ENCODE results near the gene FIP1L1.

FIP1L1 gene

DNA sequence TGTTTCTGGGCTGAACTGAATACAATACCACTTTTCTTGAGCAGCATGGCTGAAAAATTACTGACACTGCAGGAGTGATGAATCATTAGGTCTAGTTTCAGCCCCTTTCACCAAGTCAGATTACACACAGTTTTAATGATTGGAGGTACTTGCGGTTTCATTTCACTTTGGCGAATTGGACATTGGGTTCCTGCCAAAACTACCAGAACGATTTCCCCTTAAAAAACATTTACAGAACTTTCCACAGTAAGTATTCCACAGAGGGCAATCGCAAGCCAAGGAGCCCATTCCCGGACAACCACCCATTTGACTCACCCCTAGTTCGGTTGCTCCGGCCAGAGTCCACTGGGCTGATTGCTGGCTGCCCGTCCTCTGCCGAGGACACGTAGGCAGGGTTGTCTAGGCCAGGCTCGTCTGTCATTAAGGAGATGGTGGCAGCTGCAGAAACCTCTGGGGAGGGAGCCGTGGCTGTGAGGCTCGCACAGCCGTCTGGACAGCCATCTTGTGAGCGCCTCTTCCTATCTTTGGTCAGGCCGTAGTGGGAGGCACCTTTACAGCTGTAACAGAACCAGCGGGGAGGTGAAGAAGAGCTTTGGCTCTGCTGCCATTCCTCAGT, 130.3 kb downstream of the FIP1L1 start:
- Histone ChIP-seq H3K27ac (ENCODE audit: low read depth, low read length) (no peak overlapping the region), H3K9me2 (replicated peaks; ENCODE audit: insufficient read depth, low read length) (no peaks in the 10 kb centered on the region), H3K9me3 (ENCODE audit: insufficient read depth, low read length) (no peaks in the 10 kb centered on the region), H2AFZ (ENCODE audit: low read depth, low read length, severe bottlenecking) (no peak overlapping the region), H3K27me3 (ENCODE audit: low read length) (no peaks in the 10 kb centered on the region), H3F3A (ENCODE audit: insufficient read depth) (no peaks in the 10 kb centered on the region), H4K20me1 (ENCODE audit: low read depth, low read length) (no peaks in the 10 kb centered on the region), H3K79me2 (ENCODE audit: insufficient read depth, low read length) (no peaks in the 10 kb centered on the region), H3K9ac (ENCODE audit: low read length) (no peak overlapping the region), H3K36me3 (ENCODE audit: low read length) (no peaks in the 10 kb centered on the region), H3K4me2 (ENCODE audit: low read depth, low read length, poor library complexity, severe bottlenecking) (no peak overlapping the region), H3K4me3 (ENCODE audit: insufficient read depth, low read length, poor library complexity, severe bottlenecking) (no peak overlapping the region)
- no peak for TF ChIP-seq EZH2phosphoT487 (conservative IDR thresholded peaks at IDR 0.05; ENCODE audit: low read length)
- TF ChIP-seq, protein P1, sequence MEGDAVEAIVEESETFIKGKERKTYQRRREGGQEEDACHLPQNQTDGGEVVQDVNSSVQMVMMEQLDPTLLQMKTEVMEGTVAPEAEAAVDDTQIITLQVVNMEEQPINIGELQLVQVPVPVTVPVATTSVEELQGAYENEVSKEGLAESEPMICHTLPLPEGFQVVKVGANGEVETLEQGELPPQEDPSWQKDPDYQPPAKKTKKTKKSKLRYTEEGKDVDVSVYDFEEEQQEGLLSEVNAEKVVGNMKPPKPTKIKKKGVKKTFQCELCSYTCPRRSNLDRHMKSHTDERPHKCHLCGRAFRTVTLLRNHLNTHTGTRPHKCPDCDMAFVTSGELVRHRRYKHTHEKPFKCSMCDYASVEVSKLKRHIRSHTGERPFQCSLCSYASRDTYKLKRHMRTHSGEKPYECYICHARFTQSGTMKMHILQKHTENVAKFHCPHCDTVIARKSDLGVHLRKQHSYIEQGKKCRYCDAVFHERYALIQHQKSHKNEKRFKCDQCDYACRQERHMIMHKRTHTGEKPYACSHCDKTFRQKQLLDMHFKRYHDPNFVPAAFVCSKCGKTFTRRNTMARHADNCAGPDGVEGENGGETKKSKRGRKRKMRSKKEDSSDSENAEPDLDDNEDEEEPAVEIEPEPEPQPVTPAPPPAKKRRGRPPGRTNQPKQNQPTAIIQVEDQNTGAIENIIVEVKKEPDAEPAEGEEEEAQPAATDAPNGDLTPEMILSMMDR (IDR thresholded peaks at IDR 0.05; ENCODE audit: insufficient read depth, low read length, poor library complexity, severe bottlenecking), result no peak

DNA sequence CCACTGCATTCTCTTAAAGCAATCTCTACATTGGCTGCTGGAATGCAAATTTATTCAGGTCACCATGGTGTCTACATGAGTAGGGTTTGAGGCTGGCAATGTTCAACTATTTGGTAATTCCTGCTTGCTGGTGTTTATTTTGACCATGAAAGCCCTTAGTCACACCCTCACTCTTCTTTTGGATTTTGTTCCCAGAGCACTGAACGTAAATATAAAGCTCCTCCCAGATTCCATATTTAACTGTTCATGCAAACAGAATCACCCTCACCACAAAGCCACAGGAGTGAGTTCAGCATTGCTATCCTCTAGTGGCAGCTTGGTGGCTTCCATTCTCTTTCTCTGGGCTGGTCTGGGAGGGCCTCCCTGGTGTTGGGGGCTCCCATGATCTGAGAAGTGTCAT, 131.0 kb downstream of the FIP1L1 start:
- no peaks in the 10 kb centered on the region for H4K20me1 ChIP-seq (ENCODE audit: low read depth, low read length)
- TF ChIP-seq, protein P1 (IDR thresholded peaks at IDR 0.05; ENCODE audit: insufficient read depth, low read length, poor library complexity, severe bottlenecking), result no peak
- no peak for TF ChIP-seq EZH2phosphoT487 (conservative IDR thresholded peaks at IDR 0.05; ENCODE audit: low read length)
- H3K79me2 ChIP-seq (ENCODE audit: insufficient read depth, low read length), result no peaks in the 10 kb centered on the region
- H3K4me2 ChIP-seq (ENCODE audit: low read depth, low read length, poor library complexity, severe bottlenecking), result no peak overlapping the region
- H3K9ac ChIP-seq (ENCODE audit: low read length), result no peak overlapping the region
- H2AFZ ChIP-seq (ENCODE audit: low read depth, low read length, severe bottlenecking), result no peak overlapping the region
- no peaks in the 10 kb centered on the region for H3K9me3 ChIP-seq (ENCODE audit: insufficient read depth, low read length)
- no peak overlapping the region for H3K27ac ChIP-seq (ENCODE audit: low read depth, low read length)
- H3K36me3 ChIP-seq (ENCODE audit: low read length), result no peaks in the 10 kb centered on the region
- H3K4me3 ChIP-seq (ENCODE audit: insufficient read depth, low read length, poor library complexity, severe bottlenecking), result no peak overlapping the region
- H3K9me2 ChIP-seq (replicated peaks; ENCODE audit: insufficient read depth, low read length), result no peaks in the 10 kb centered on the region
- H3K27me3 ChIP-seq (ENCODE audit: low read length), result no peaks in the 10 kb centered on the region
- H3F3A ChIP-seq (ENCODE audit: insufficient read depth), result no peaks in the 10 kb centered on the region

DNA sequence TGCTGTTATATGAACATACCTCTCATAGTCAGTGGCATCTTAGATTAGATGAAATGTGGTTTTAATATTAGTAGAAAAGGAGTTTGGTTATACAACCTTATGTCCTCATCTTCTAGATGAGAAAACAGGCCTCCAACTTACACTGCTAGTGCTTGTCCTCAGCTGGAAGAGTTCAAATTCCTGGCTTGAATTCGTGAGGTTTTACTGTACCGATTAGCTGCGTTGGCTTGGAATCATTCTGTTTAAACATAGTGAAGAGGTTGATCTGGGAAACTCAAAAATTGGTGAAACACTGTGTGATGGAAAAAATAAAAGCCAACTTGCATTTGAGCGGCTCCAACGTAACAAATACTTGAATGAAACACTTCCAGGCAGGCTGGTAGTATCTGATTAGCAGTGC, 132.9 kb downstream of the FIP1L1 start:
- Histone ChIP-seq H3K36me3 (ENCODE audit: low read length) (no peaks in the 10 kb centered on the region), H4K20me1 (ENCODE audit: low read depth, low read length) (no peaks in the 10 kb centered on the region), H3K9ac (ENCODE audit: low read length) (no peak overlapping the region), H3K9me2 (replicated peaks; ENCODE audit: insufficient read depth, low read length) (no peaks in the 10 kb centered on the region), H3K27me3 (ENCODE audit: low read length) (no peaks in the 10 kb centered on the region), H3K9me3 (ENCODE audit: insufficient read depth, low read length) (no peaks in the 10 kb centered on the region), H3K4me2 (ENCODE audit: low read depth, low read length, poor library complexity, severe bottlenecking) (no peak overlapping the region), H2AFZ (ENCODE audit: low read depth, low read length, severe bottlenecking) (no peak overlapping the region), H3F3A (ENCODE audit: insufficient read depth) (no peaks in the 10 kb centered on the region), H3K4me3 (ENCODE audit: insufficient read depth, low read length, poor library complexity, severe bottlenecking) (no peak overlapping the region), H3K27ac (ENCODE audit: low read depth, low read length) (no peak overlapping the region), H3K79me2 (ENCODE audit: insufficient read depth, low read length) (no peaks in the 10 kb centered on the region)
- TF ChIP-seq EZH2phosphoT487 (conservative IDR thresholded peaks at IDR 0.05; ENCODE audit: low read length), result no peak
- TF ChIP-seq, protein P1 (IDR thresholded peaks at IDR 0.05; ENCODE audit: insufficient read depth, low read length, poor library complexity, severe bottlenecking), result no peak
